Stomach (tissue), 9 donors: ENCODE measurements around the gene TCP10L. TPM values are rescaled to one million over a fixed set of nuclear protein-coding genes. Genes with fewer than 3 reads are reported as not detected.
A peak's percentile ranks its signal among the peaks of the same experiment; 100 is the strongest.

Experiments
- DNase-seq, 2 donors: peaks; one replicate each; pipeline versions ENCODE4 v3.0.0 to v3.0.0-alpha.2; 2013 to 2019
- H3K27ac ChIP-seq, 5 donors: fragments of 200-600 bp in 4 of 5; sonication (generic) in 4 of 5; one replicate each; pipeline ENCODE4 v1.5.1; 2013 to 2019; ENCODE audit warnings: mild to moderate bottlenecking in 1 of 5, moderate library complexity in 1 of 5
- H3K27me3 ChIP-seq, 3 donors: fragments of 200-600 bp; sonication (generic); one replicate each; pipeline ENCODE4 v1.5.1; 2017 to 2019; ENCODE audit warnings: mixed run types in 1 of 3
- H3K36me3 ChIP-seq, 4 donors: fragments of 200-600 bp; sonication (generic); 1 replicate in 3 of 4; 2 replicates in 1 of 4; pipeline ENCODE4 v1.5.1; 2016 to 2019
- H3K4me1 ChIP-seq, 4 donors: fragments of 200-600 bp; sonication (generic); one replicate each; pipeline ENCODE4 v1.5.1; 2016 to 2019
- H3K4me3 ChIP-seq, 4 donors: fragments of 200-600 bp; sonication (generic) in 3 of 4; one replicate each; pipeline ENCODE4 v1.5.1; 2016 to 2019; ENCODE audit warnings: mild to moderate bottlenecking in 1 of 4
- H3K9me3 ChIP-seq, 4 donors: fragments of 200-600 bp; sonication (generic); one replicate each; pipeline ENCODE4 v1.5.1; 2016 to 2019
- EP300 ChIP-seq: sonication (generic); formaldehyde crosslinking; IDR thresholded peaks from one replicate; pipeline ENCODE4 v1.6.1; 2017; ENCODE audit warnings: antibody characterized with exemption
- POLR2A ChIP-seq, 4 donors: fragments of 450-650 bp; IDR thresholded peaks; one replicate each; pipeline ENCODE4 v1.6.1; 2016; ENCODE audit warnings: antibody characterized with exemption in 4 of 4, control low read depth in 2 of 4, mild to moderate bottlenecking in 1 of 4, moderate library complexity in 1 of 4
- POLR2AphosphoS5 ChIP-seq, 3 donors: sonication (generic); formaldehyde crosslinking; IDR thresholded peaks; one replicate each; pipeline ENCODE4 v1.6.1; 2016; ENCODE audit warnings: antibody characterized with exemption in 3 of 3
- WGBS, 5 donors: extraction: QIAGEN DNeasy Blood & Tissue Kit in 3 of 5; methylation state at CpG; one replicate each; pipeline versions ENCODE4 v1.1.5 to v1.1.7; 2013 to 2018; 5-methylcytosine and 5-hydroxymethylcytosine counted together
- intact Hi-C: fragments of 100-400 bp; cut with DNase I; formaldehyde crosslinking; loops from one replicate; pipeline ENCODE4 v1.15.1; 2023; ENCODE audit warnings: low total_unique reads
- polyA plus RNA-seq, 3 donors: library from polyadenylated mRNA; stranded (reverse); fragments of 200-250 nt; gene quantifications; one replicate each; pipeline ENCODE4 v1.2.3, GENCODE V29; 2013
- total RNA-seq, 5 donors: library from RNA; depleted of rRNA; stranded (reverse); fragments of >200 nt; gene quantifications; one replicate each; pipeline versions ENCODE4 v1.1.0 to v1.2.3, GENCODE V29; 2014 to 2016
- TF ChIP-seq, protein P1 (sequence below), 7 experiments: fragments of 450-650 bp in 4 of 7; fragments of 200-600 bp in 3 of 7; sonication (generic) in 3 of 7; IDR thresholded peaks; one replicate each; pipeline ENCODE4 v1.5.1; 2016 to 2019; ENCODE audit warnings: antibody characterized with exemption in 7 of 7, control low read depth in 2 of 7, mild to moderate bottlenecking in 1 of 7
- donor health status: healthy with polysubstance abuse.
- donor health status: Bipolar disorder and iron deficiency.
- donor health status: healthy.

The TCP10L gene
- total and polyA plus RNA-seq, 8 donors: 0.73 to 1.3 TPM; not detected in 6

- H3K27ac ChIP-seq: peak overlapping the region; percentile 14 to 63 (median 41)
- intact Hi-C loops: no loop called here
- TF ChIP-seq EP300 (no peak), POLR2A (IDR thresholded peaks at IDR 0.05) (no peak), POLR2AphosphoS5 (IDR thresholded peaks at IDR 0.05) (no peak)
- TF ChIP-seq, protein P1, sequence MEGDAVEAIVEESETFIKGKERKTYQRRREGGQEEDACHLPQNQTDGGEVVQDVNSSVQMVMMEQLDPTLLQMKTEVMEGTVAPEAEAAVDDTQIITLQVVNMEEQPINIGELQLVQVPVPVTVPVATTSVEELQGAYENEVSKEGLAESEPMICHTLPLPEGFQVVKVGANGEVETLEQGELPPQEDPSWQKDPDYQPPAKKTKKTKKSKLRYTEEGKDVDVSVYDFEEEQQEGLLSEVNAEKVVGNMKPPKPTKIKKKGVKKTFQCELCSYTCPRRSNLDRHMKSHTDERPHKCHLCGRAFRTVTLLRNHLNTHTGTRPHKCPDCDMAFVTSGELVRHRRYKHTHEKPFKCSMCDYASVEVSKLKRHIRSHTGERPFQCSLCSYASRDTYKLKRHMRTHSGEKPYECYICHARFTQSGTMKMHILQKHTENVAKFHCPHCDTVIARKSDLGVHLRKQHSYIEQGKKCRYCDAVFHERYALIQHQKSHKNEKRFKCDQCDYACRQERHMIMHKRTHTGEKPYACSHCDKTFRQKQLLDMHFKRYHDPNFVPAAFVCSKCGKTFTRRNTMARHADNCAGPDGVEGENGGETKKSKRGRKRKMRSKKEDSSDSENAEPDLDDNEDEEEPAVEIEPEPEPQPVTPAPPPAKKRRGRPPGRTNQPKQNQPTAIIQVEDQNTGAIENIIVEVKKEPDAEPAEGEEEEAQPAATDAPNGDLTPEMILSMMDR (IDR thresholded peaks at IDR 0.05): no peak
- H3K4me1 ChIP-seq: peaks cover 0 to 17% (median 12%) of the 10 kb centered on the region in 4 donors
- H3K9me3 ChIP-seq: no peaks in the 10 kb centered on the region
- 23 to 53% (median 35%) methylated on average over 22 to 25 of the region's 25 CpGs for WGBS, 5 donors
- H3K36me3 ChIP-seq: no peaks in the 10 kb centered on the region
- peak overlapping the region in 2 of 4 donors; percentile 20 to 29 for H3K4me3 ChIP-seq
- peaks cover 0 to 9% (median 0%) of the 10 kb centered on the region in 3 donors for H3K27me3 ChIP-seq
- peak; percentile 66 to 77 for DNase-seq
Observed at GRCh38 chr21:32572574-32573420, 12.5 kb downstream of the TCP10L start.

- WGBS, 5 donors: 85 to 98% (median 87%) methylated on average over 3 of the region's 3 CpGs
- DNase-seq: no peak
- intact Hi-C loops: no loop called here
- TF ChIP-seq EP300 (no peak), POLR2A (IDR thresholded peaks at IDR 0.05) (no peak), POLR2AphosphoS5 (IDR thresholded peaks at IDR 0.05) (no peak)
- TF ChIP-seq, protein P1 (IDR thresholded peaks at IDR 0.05): no peak
- H3K36me3 ChIP-seq: no peaks in the 10 kb centered on the region
- peaks cover 0 to 17% (median 12%) of the 10 kb centered on the region in 4 donors for H3K4me1 ChIP-seq
- H3K27ac ChIP-seq: peak overlapping the region in 1 of 5 donors; percentile 85
- peaks cover 0 to 9% (median 0%) of the 10 kb centered on the region in 3 donors for H3K27me3 ChIP-seq
- H3K9me3 ChIP-seq: no peaks in the 10 kb centered on the region
- H3K4me3 ChIP-seq: no peak overlapping the region
Observed at GRCh38 chr21:32570456-32570855, 14.9 kb downstream of the TCP10L start.

GRCh38 chr21:32569261-32570230 is 15.8 kb downstream of the TCP10L start:
- intact Hi-C loops: loop anchor here (5.0 kb wide), 1 partner anchor 162 kb away; no protein-coding TSS in a partner anchor
- TF ChIP-seq, protein P1 (IDR thresholded peaks at IDR 0.05): peak in 5 of 7 experiments; percentile 7 to 82 (median 67)
- no peak for TF ChIP-seq EP300
- H3K9me3 ChIP-seq: peaks cover 0 to 6% (median 0%) of the 10 kb centered on the region in 4 donors
- peaks cover 0 to 9% (median 0%) of the 10 kb centered on the region in 3 donors for H3K27me3 ChIP-seq
- peaks cover 0 to 17% (median 12%) of the 10 kb centered on the region in 4 donors for H3K4me1 ChIP-seq
- peak overlapping the region; percentile 67 to 88 (median 84) for H3K27ac ChIP-seq
- no peaks in the 10 kb centered on the region for H3K36me3 ChIP-seq
- peak; percentile 78 to 93 for DNase-seq
- H3K4me3 ChIP-seq: peak overlapping the region; percentile 53 to 73 (median 60)
- 3 to 5% (median 4%) methylated on average over 47 to 61 of the region's 61 CpGs for WGBS, 5 donors

DNA sequence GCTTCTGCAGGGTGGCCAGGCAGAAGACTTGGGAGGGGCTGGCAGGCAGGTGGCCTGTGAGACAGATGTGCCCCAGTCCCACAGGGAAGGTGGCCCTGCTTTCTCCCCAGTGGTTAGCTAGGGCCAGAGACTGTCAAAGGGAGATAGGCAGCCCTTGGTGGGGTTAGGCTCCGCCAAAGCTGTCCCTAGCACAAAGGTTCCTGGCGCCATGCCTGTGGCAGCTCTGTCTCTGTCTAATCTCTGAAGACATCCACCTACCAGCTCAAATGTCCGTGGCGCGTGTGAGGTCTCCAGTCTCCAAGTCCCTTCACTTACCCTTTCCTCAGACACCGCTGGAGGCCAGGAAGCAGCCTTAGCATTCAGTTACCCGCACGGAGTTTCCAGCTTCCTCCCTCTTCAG is 17.7 kb downstream of the TCP10L start:
- no peak overlapping the region for H3K4me3 ChIP-seq
- TF ChIP-seq, protein P1 (IDR thresholded peaks at IDR 0.05): no peak
- TF ChIP-seq POLR2AphosphoS5 (IDR thresholded peaks at IDR 0.05): no peak
- no peak for TF ChIP-seq EP300
- no peak for TF ChIP-seq POLR2A (IDR thresholded peaks at IDR 0.05)
- DNase-seq: no peak
- H3K9me3 ChIP-seq: peaks cover 0 to 6% (median 0%) of the 10 kb centered on the region in 4 donors
- H3K36me3 ChIP-seq: no peaks in the 10 kb centered on the region
- 96 to 98% (median 96%) methylated on average over 8 of the region's 8 CpGs for WGBS, 5 donors
- intact Hi-C loops: loop anchor here (5.0 kb wide), 1 partner anchor 160 kb away; no protein-coding TSS in a partner anchor
- H3K27me3 ChIP-seq: peaks cover 0 to 2% (median 0%) of the 10 kb centered on the region in 3 donors
- no peak overlapping the region for H3K27ac ChIP-seq
- peaks cover 0 to 17% (median 13%) of the 10 kb centered on the region in 4 donors for H3K4me1 ChIP-seq
